ENCODE data around the gene CSNK2A3.
"Not testable (repeated sequence)": the region's sequence is repeated elsewhere in the genome, so short reads cannot be mapped to it uniquely, and the experiment has no call there.

The CSNK2A3 gene

GRCh38 chr11:11352878-11353277 is at the start of gene CSNK2A3:
CSNK2A3 (minus strand) TSS chr11:11353250; CDS start chr11:11353119, 131 bp downstream.
- not testable (repeated sequence) for DNase-seq

GRCh38 chr11:11401960-11402535 is 49.0 kb upstream of the CSNK2A3 start:
- no peak for DNase-seq

- no peak for DNase-seq
Observed at GRCh38 chr11:11400635-11401232, 47.7 kb upstream of the CSNK2A3 start.

- no peak for DNase-seq
Observed at GRCh38 chr11:11400121-11400520, 47.1 kb upstream of the CSNK2A3 start.

GRCh38 chr11:11397781-11398180 is 44.7 kb upstream of the CSNK2A3 start:
- DNase-seq: no peak

GRCh38 chr11:11397036-11397415 is 44.0 kb upstream of the CSNK2A3 start:
- no peak for DNase-seq

- no peak for DNase-seq
Observed at GRCh38 chr11:11396301-11397035, 43.4 kb upstream of the CSNK2A3 start.

GRCh38 chr11:11395126-11395525 is 42.1 kb upstream of the CSNK2A3 start:
- no peak for DNase-seq

GRCh38 chr11:11394241-11394640 is 41.2 kb upstream of the CSNK2A3 start:
- DNase-seq: no peak

GRCh38 chr11:11391796-11392463 is 38.9 kb upstream of the CSNK2A3 start:
- DNase-seq: no peak

GRCh38 chr11:11391169-11391568 is 38.1 kb upstream of the CSNK2A3 start:
- DNase-seq: no peak

- DNase-seq: no peak
Observed at GRCh38 chr11:11390068-11390771, 37.2 kb upstream of the CSNK2A3 start.

GRCh38 chr11:11389238-11389637 is 36.2 kb upstream of the CSNK2A3 start:
- DNase-seq: no peak

GRCh38 chr11:11387622-11388305 is 34.7 kb upstream of the CSNK2A3 start:
- no peak for DNase-seq

- DNase-seq: no peak
Observed at GRCh38 chr11:11387207-11387606, 34.2 kb upstream of the CSNK2A3 start.

GRCh38 chr11:11384829-11385228 is 31.8 kb upstream of the CSNK2A3 start:
- no peak for DNase-seq

- no peak for DNase-seq
Observed at GRCh38 chr11:11383995-11384394, 30.9 kb upstream of the CSNK2A3 start.

- no peak for DNase-seq
Observed at GRCh38 chr11:11382858-11383532, 29.9 kb upstream of the CSNK2A3 start.

- DNase-seq: no peak
Observed at GRCh38 chr11:11381471-11382105, 28.5 kb upstream of the CSNK2A3 start.

- no peak for DNase-seq
Observed at GRCh38 chr11:11380883-11381282, 27.8 kb upstream of the CSNK2A3 start.

GRCh38 chr11:11380340-11380739 is 27.3 kb upstream of the CSNK2A3 start:
- DNase-seq: no peak
